CD14-positive monocyte (primary cell): ENCODE results near the gene FAM20C. TPM values are rescaled to one million over a fixed set of nuclear protein-coding genes. Genes with fewer than 3 reads are reported as not detected.

Experiments
- DNase-seq, 3 donors: peaks; one replicate each; pipeline ENCODE4 v3.0.0-alpha.2; 2011 to 2022
- H2AFZ ChIP-seq: 2 replicates; pipeline ENCODE4 v1.6.0; 2012; ENCODE audit warnings: mild to moderate bottlenecking, low read depth, low read length, inconsistent platforms; ENCODE audit not compliant: insufficient read depth, poor library complexity, severe bottlenecking
- H3K27ac ChIP-seq, 2 donors: 1 replicate in 1 of 2; 2 replicates in 1 of 2; pipeline ENCODE4 v1.5.1; 2012 to 2013; ENCODE audit warnings: low read length in 2 of 2, control low read depth in 1 of 2, inconsistent platforms in 1 of 2, low read depth in 1 of 2, mild to moderate bottlenecking in 1 of 2
- H3K27me3 ChIP-seq, 2 donors: one replicate each; pipeline versions ENCODE4 v1.6.0 to v1.6.1; 2011 to 2013; ENCODE audit warnings: low read length in 2 of 2; ENCODE audit not compliant: control insufficient read depth in 2 of 2, insufficient read depth in 2 of 2
- H3K36me3 ChIP-seq, 2 donors: replicated peaks in 1 of 2; 1 replicate in 1 of 2; 2 replicates in 1 of 2; pipeline versions ENCODE4 v1.5.1 to v1.6.1; 2012 to 2013; ENCODE audit warnings: low read length in 2 of 2, control low read depth in 1 of 2, inconsistent platforms in 1 of 2, mild to moderate bottlenecking in 1 of 2; ENCODE audit not compliant: insufficient read depth in 2 of 2, control insufficient read depth in 1 of 2
- H3K4me1 ChIP-seq, 2 donors: 1 replicate in 1 of 2; 2 replicates in 1 of 2; pipeline versions ENCODE4 v1.5.1 to v1.6.1; 2012 to 2013; ENCODE audit warnings: low read length in 2 of 2, control low read depth in 1 of 2, inconsistent platforms in 1 of 2, mild to moderate bottlenecking in 1 of 2, moderate library complexity in 1 of 2; ENCODE audit not compliant: insufficient read depth in 2 of 2, control insufficient read depth in 1 of 2
- H3K4me2 ChIP-seq: replicated peaks from 2 replicates; pipeline ENCODE3; 2012; ENCODE audit warnings: low read length, moderate library complexity, mild to moderate bottlenecking; ENCODE audit not compliant: poor library complexity, severe bottlenecking; ENCODE audit errors: extremely low read depth
- H3K4me3 ChIP-seq, 3 experiments: fragments of 200-600 bp in 1 of 3; sonication (generic) in 1 of 3; replicated peaks in 1 of 3; 1 replicate in 2 of 3; 2 replicates in 1 of 3; pipeline ENCODE4 v1.5.1; 2011 to 2013; ENCODE audit warnings: low read length in 3 of 3, mild to moderate bottlenecking in 3 of 3, control low read depth in 2 of 3, low read depth in 2 of 3, inconsistent platforms in 1 of 3, moderate library complexity in 1 of 3
- H3K79me2 ChIP-seq: 2 replicates; pipeline ENCODE4 v1.6.0; 2012; ENCODE audit warnings: mild to moderate bottlenecking, control low read depth, inconsistent platforms, low read length, moderate library complexity; ENCODE audit not compliant: insufficient read depth
- H3K9ac ChIP-seq: 2 replicates; pipeline ENCODE4 v1.6.0; 2017; ENCODE audit warnings: low read length, mild to moderate bottlenecking; ENCODE audit not compliant: insufficient read depth, poor library complexity, severe bottlenecking
- H3K9me3 ChIP-seq, 2 donors: replicated peaks in 1 of 2; 1 replicate in 1 of 2; 2 replicates in 1 of 2; pipeline versions ENCODE4 v1.5.1 to v1.6.1; 2012 to 2013; ENCODE audit warnings: low read length in 2 of 2, control low read depth in 1 of 2; ENCODE audit not compliant: control insufficient read depth in 1 of 2, insufficient read depth in 1 of 2
- H4K20me1 ChIP-seq: 2 replicates; pipeline ENCODE4 v1.6.0; 2012; ENCODE audit warnings: mild to moderate bottlenecking, low read length, control low read depth, moderate library complexity; ENCODE audit not compliant: insufficient read depth
- H3K27ac Mint-ChIP-seq, 7 donors: one replicate each; pipeline ENCODE4 v1.8.0; 2020; ENCODE audit warnings: mild to moderate bottlenecking in 7 of 7, mixed read lengths in 7 of 7, moderate library complexity in 6 of 7, inconsistent platforms in 2 of 7
- H3K27me3 Mint-ChIP-seq, 3 donors: one replicate each; pipeline ENCODE4 v1.8.0; 2021 to 2022; ENCODE audit warnings: low read depth in 3 of 3, mild to moderate bottlenecking in 3 of 3, mixed read lengths in 3 of 3, moderate library complexity in 3 of 3, inconsistent platforms in 1 of 3
- H3K36me3 Mint-ChIP-seq, 2 donors: one replicate each; pipeline ENCODE4 v1.8.0; 2020; ENCODE audit warnings: mixed read lengths in 2 of 2, inconsistent platforms in 1 of 2, mild to moderate bottlenecking in 1 of 2
- H3K4me1 Mint-ChIP-seq: one replicate; pipeline ENCODE4 v1.8.0; 2020; ENCODE audit warnings: mild to moderate bottlenecking, mixed read lengths
- H3K4me3 Mint-ChIP-seq, 2 donors: one replicate each; pipeline ENCODE4 v1.8.0; 2020; ENCODE audit warnings: mild to moderate bottlenecking in 2 of 2, mixed read lengths in 2 of 2, moderate library complexity in 1 of 2
- H3K9me3 Mint-ChIP-seq, 7 donors: one replicate each; pipeline ENCODE4 v1.8.0; 2020 to 2022; ENCODE audit warnings: mixed read lengths in 7 of 7, mild to moderate bottlenecking in 6 of 7, moderate library complexity in 6 of 7, inconsistent platforms in 2 of 7
- CTCF ChIP-seq: fragments of 200-600 bp; IDR thresholded peaks from one replicate; pipeline ENCODE4 v1.8.0; 2022; ENCODE audit warnings: antibody characterized with exemption, mild to moderate bottlenecking
- WGBS: methylation state at CpG from one replicate; pipeline ENCODE4 v1.1.5; 2013; ENCODE audit warnings: missing lambda C conversion rate; ENCODE audit not compliant: insufficient coverage; 5-methylcytosine and 5-hydroxymethylcytosine counted together
- intact Hi-C, 2 donors: fragments of 100-400 bp; cut with micrococcal nuclease; formaldehyde crosslinking; loops; one replicate each; pipeline versions ENCODE4 v1.15.0 to v1.15.1; 2023
- polyA plus RNA-seq, 3 donors: library from polyadenylated mRNA; depleted of rRNA in 1 of 3; unstranded in 2 of 3; stranded (reverse) in 1 of 3; fragments of 300-500 nt in 2 of 3; fragments of >200 nt in 1 of 3; fragmentation: Illumina TruSeq in 2 of 3; gene quantifications; 1 replicate in 2 of 3; 2 replicates in 1 of 3; pipeline ENCODE4 v1.2.3, GENCODE V29; 2012 to 2021

FAM20C gene
- polyA plus RNA-seq, 3 donors, result 1.2 to 32.2 (median 1.5) TPM

GRCh38 chr7:259751-260405 is 67.5 kb downstream of the FAM20C start:
- H4K20me1 ChIP-seq, result no peaks in the 10 kb centered on the region
- Mint-ChIP-seq H3K36me3 (peaks cover 41 to 68% of the 10 kb centered on the region in 2 donors), H3K27me3 (peaks cover 0 to 8% (median 4%) of the 10 kb centered on the region in 3 donors), H3K4me1 (peaks cover 4% of the 10 kb centered on the region), H3K27ac (no peak overlapping the region), H3K9me3 (peaks cover 58 to 84% (median 77%) of the 10 kb centered on the region in 7 donors), H3K4me3 (no peak overlapping the region)
- no peaks in the 10 kb centered on the region for H3K27me3 ChIP-seq
- WGBS, result 99% methylated on average over 35 of the region's 44 CpGs
- H3K27ac ChIP-seq, result no peak overlapping the region
- H3K9me3 ChIP-seq, result peaks cover 82 to 97% of the 10 kb centered on the region in 2 donors
- intact Hi-C loops, result no loop called here
- no peak for TF ChIP-seq CTCF
- H3K9ac ChIP-seq, result no peak overlapping the region
- H2AFZ ChIP-seq, result no peak overlapping the region
- peaks cover 36 to 65% of the 10 kb centered on the region in 2 donors for H3K36me3 ChIP-seq
- no peak for DNase-seq
- H3K4me1 ChIP-seq, result peaks cover 9 to 10% of the 10 kb centered on the region in 2 donors
- H3K4me3 ChIP-seq, result no peak overlapping the region
- H3K4me2 ChIP-seq, result no peak overlapping the region
- no peaks in the 10 kb centered on the region for H3K79me2 ChIP-seq

GRCh38 chr7:260441-261281 is 68.3 kb downstream of the FAM20C start:
- H3K9ac ChIP-seq, result no peak overlapping the region
- H2AFZ ChIP-seq, result no peak overlapping the region
- no peak overlapping the region for H3K27ac Mint-ChIP-seq
- intact Hi-C loops, result no loop called here
- H3K36me3 Mint-ChIP-seq, result peaks cover 33 to 60% of the 10 kb centered on the region in 2 donors
- no peak for DNase-seq
- H3K4me1 Mint-ChIP-seq, result peaks cover 5% of the 10 kb centered on the region
- H3K4me1 ChIP-seq, result peaks cover 11 to 15% of the 10 kb centered on the region in 2 donors
- peaks cover 55 to 82% (median 71%) of the 10 kb centered on the region in 7 donors for H3K9me3 Mint-ChIP-seq
- peaks cover 36 to 58% of the 10 kb centered on the region in 2 donors for H3K36me3 ChIP-seq
- TF ChIP-seq CTCF, result no peak
- no peak overlapping the region for H3K4me3 Mint-ChIP-seq
- WGBS, result 98% methylated on average over 30 of the region's 35 CpGs
- no peak overlapping the region for H3K4me3 ChIP-seq
- H3K27me3 ChIP-seq, result no peaks in the 10 kb centered on the region
- peaks cover 74 to 92% of the 10 kb centered on the region in 2 donors for H3K9me3 ChIP-seq
- H3K27ac ChIP-seq, result no peak overlapping the region
- H3K79me2 ChIP-seq, result no peaks in the 10 kb centered on the region
- H3K4me2 ChIP-seq, result no peak overlapping the region
- peaks cover 0 to 8% (median 4%) of the 10 kb centered on the region in 3 donors for H3K27me3 Mint-ChIP-seq
- no peaks in the 10 kb centered on the region for H4K20me1 ChIP-seq
